Neural crest cell (in vitro differentiated cells): ENCODE measurements around the gene NAPB. TPM values are rescaled to one million over a fixed set of nuclear protein-coding genes. Genes with fewer than 3 reads are reported as not detected.

Experiments
- DNase-seq: peaks from one replicate; pipeline ENCODE4 v3.0.0; 2021; ENCODE audit warnings: low read depth, mixed read lengths, low spot score
- H3K27ac Mint-ChIP-seq: one replicate; pipeline ENCODE4 v1.8.0; 2021; ENCODE audit warnings: mild to moderate bottlenecking, mixed read lengths; ENCODE audit not compliant: unreplicated experiment
- H3K27me3 Mint-ChIP-seq: 2 replicates; pipeline ENCODE4 v1.8.0; 2021; ENCODE audit warnings: low read depth, mild to moderate bottlenecking, mixed read lengths
- H3K36me3 Mint-ChIP-seq: 2 replicates; pipeline ENCODE4 v1.8.0; 2021; ENCODE audit warnings: low read depth, mild to moderate bottlenecking, mixed read lengths
- H3K4me1 Mint-ChIP-seq: 2 replicates; pipeline ENCODE4 v1.8.0; 2021; ENCODE audit warnings: mixed read lengths
- H3K4me3 Mint-ChIP-seq: one replicate; pipeline ENCODE4 v1.8.0; 2021; ENCODE audit warnings: mild to moderate bottlenecking, mixed read lengths
- H3K9me3 Mint-ChIP-seq: 2 replicates; pipeline ENCODE4 v1.8.0; 2021; ENCODE audit warnings: mixed read lengths
- CTCF ChIP-seq: fragments of 200-600 bp; sonication (generic); conservative IDR thresholded peaks from 2 replicates; pipeline ENCODE4 v1.5.0; 2021; ENCODE audit warnings: antibody characterized with exemption, mild to moderate bottlenecking
- total RNA-seq: library from RNA; stranded (reverse); gene quantifications from 2 replicates; pipeline ENCODE4 v1.2.1, GENCODE V29; 2021

The NAPB gene
- total RNA-seq, 1 donor from 2014 or later: 14.6 TPM

GRCh38 chr20:23361476-23362391, 59.6 kb downstream of the NAPB start, which contains the start of gene GZF1:
Gene GZF1, plus strand, starts transcription at chr20:23362182. Its CDS starts 2,202 bp downstream, at chr20:23364384.
- H3K27ac Mint-ChIP-seq: peak within 1 kb of the TSS; percentile 99
- peak within 1 kb of the TSS; percentile 97 for H3K4me3 Mint-ChIP-seq
- no peaks in the 10 kb centered on the region for H3K9me3 Mint-ChIP-seq
- H3K27me3 Mint-ChIP-seq: no peaks in the 10 kb centered on the region
- DNase-seq: peak; percentile 98
- H3K36me3 Mint-ChIP-seq: peaks cover 17% of the 10 kb centered on the region
- peaks cover 59% of the 10 kb centered on the region for H3K4me1 Mint-ChIP-seq
- TF ChIP-seq CTCF: peak; percentile 25

- Mint-ChIP-seq H3K4me3 (peak overlapping the region; percentile 92), H3K27ac (peak overlapping the region; percentile 99), H3K9me3 (no peaks in the 10 kb centered on the region), H3K27me3 (no peaks in the 10 kb centered on the region), H3K4me1 (peaks cover 53% of the 10 kb centered on the region), H3K36me3 (peaks cover 16% of the 10 kb centered on the region)
- DNase-seq: no peak
- no peak for TF ChIP-seq CTCF
Observed at GRCh38 chr20:23361119-23361475, 60.2 kb downstream of the NAPB start.

GRCh38 chr20:23360531-23360930, 60.8 kb downstream of the NAPB start:
- peaks cover 50% of the 10 kb centered on the region for H3K4me1 Mint-ChIP-seq
- DNase-seq: no peak
- no peak for TF ChIP-seq CTCF
- H3K9me3 Mint-ChIP-seq: no peaks in the 10 kb centered on the region
- H3K27me3 Mint-ChIP-seq: no peaks in the 10 kb centered on the region
- no peak overlapping the region for H3K27ac Mint-ChIP-seq
- H3K36me3 Mint-ChIP-seq: peaks cover 14% of the 10 kb centered on the region
- peak overlapping the region; percentile 92 for H3K4me3 Mint-ChIP-seq

- H3K27ac Mint-ChIP-seq: no peak overlapping the region
- H3K4me1 Mint-ChIP-seq: peaks cover 38% of the 10 kb centered on the region
- DNase-seq: no peak
- no peak for TF ChIP-seq CTCF
- H3K4me3 Mint-ChIP-seq: peak overlapping the region; percentile 97
- H3K9me3 Mint-ChIP-seq: no peaks in the 10 kb centered on the region
- H3K36me3 Mint-ChIP-seq: peaks cover 4% of the 10 kb centered on the region
- H3K27me3 Mint-ChIP-seq: no peaks in the 10 kb centered on the region
Observed at GRCh38 chr20:23358923-23359593, 62.2 kb downstream of the NAPB start.

GRCh38 chr20:23358563-23358906, 62.8 kb downstream of the NAPB start:
- Mint-ChIP-seq H3K36me3 (peaks cover 4% of the 10 kb centered on the region), H3K27me3 (no peaks in the 10 kb centered on the region), H3K4me3 (peak overlapping the region; percentile 97), H3K4me1 (peaks cover 33% of the 10 kb centered on the region), H3K9me3 (no peaks in the 10 kb centered on the region), H3K27ac (no peak overlapping the region)
- no peak for TF ChIP-seq CTCF
- DNase-seq: no peak
